Measurements from ENCODE around the gene CTNNA3.

GRCh38 chr10:67015225-67015624 is 680.8 kb downstream of the CTNNA3 start:
- TF ChIP-seq, protein P1, sequence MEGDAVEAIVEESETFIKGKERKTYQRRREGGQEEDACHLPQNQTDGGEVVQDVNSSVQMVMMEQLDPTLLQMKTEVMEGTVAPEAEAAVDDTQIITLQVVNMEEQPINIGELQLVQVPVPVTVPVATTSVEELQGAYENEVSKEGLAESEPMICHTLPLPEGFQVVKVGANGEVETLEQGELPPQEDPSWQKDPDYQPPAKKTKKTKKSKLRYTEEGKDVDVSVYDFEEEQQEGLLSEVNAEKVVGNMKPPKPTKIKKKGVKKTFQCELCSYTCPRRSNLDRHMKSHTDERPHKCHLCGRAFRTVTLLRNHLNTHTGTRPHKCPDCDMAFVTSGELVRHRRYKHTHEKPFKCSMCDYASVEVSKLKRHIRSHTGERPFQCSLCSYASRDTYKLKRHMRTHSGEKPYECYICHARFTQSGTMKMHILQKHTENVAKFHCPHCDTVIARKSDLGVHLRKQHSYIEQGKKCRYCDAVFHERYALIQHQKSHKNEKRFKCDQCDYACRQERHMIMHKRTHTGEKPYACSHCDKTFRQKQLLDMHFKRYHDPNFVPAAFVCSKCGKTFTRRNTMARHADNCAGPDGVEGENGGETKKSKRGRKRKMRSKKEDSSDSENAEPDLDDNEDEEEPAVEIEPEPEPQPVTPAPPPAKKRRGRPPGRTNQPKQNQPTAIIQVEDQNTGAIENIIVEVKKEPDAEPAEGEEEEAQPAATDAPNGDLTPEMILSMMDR (IDR thresholded peaks at IDR 0.05; ENCODE audit: extremely low read depth in 1 of 2, insufficient read depth in 1 of 2, low read depth in 1 of 2, low read length in 2 of 2), result no peak
- no peak for TF ChIP-seq POLR2A (IDR thresholded peaks at IDR 0.05; ENCODE audit: low read depth, low read length)
- TF ChIP-seq, protein P2, sequence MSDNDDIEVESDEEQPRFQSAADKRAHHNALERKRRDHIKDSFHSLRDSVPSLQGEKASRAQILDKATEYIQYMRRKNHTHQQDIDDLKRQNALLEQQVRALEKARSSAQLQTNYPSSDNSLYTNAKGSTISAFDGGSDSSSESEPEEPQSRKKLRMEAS (IDR thresholded peaks at IDR 0.05; ENCODE audit: insufficient read depth, insufficient read length), result no peak
- no peak for TF ChIP-seq EZH2 (IDR thresholded peaks at IDR 0.05; ENCODE audit: borderline replicate concordance, low read depth, low read length, severe bottlenecking)
- TF ChIP-seq POLR2AphosphoS5 (IDR thresholded peaks at IDR 0.05; ENCODE audit: insufficient read depth, low read depth, low read length), result no peak
- no peak for TF ChIP-seq GATA2 (IDR thresholded peaks at IDR 0.05; ENCODE audit: insufficient read depth, insufficient read length, low read depth, low read length)
